Smooth muscle cell (in vitro differentiated cells): Measurements from ENCODE around the gene FGF11. TPM values are rescaled to one million over a fixed set of nuclear protein-coding genes. Genes with fewer than 3 reads are reported as not detected.

Experiments used
- DNase-seq: peaks from one replicate; lab custom pipeline; 2025; ENCODE audit not compliant: unreplicated experiment; lab: John Stamatoyannopoulos, UW
- H2AFZ ChIP-seq: fragments of 200-600 bp; sonication (generic); 2 replicates; pipeline ENCODE4 v1.6.0; 2016; ENCODE audit warnings: antibody characterized with exemption, low read depth, mild to moderate bottlenecking
- H3F3A ChIP-seq: fragments of 200-600 bp; sonication (generic); 2 replicates; pipeline ENCODE4 v1.6.0; 2017; ENCODE audit warnings: antibody characterized with exemption, low read depth
- H3K27ac ChIP-seq: fragments of 200-600 bp; sonication (generic); 2 replicates; pipeline ENCODE4 v1.5.1; 2016; ENCODE audit warnings: low read depth, mild to moderate bottlenecking
- H3K27me3 ChIP-seq: fragments of 200-600 bp; sonication (generic); 2 replicates; pipeline ENCODE4 v1.6.1; 2016; ENCODE audit warnings: low read depth, mild to moderate bottlenecking
- H3K36me3 ChIP-seq: fragments of 200-600 bp; sonication (generic); 2 replicates; pipeline ENCODE4 v1.5.1; 2016; ENCODE audit warnings: low read depth
- H3K4me1 ChIP-seq: fragments of 200-600 bp; sonication (generic); 2 replicates; pipeline ENCODE4 v1.5.1; 2016; ENCODE audit warnings: low read depth
- H3K4me2 ChIP-seq: fragments of 200-600 bp; sonication (generic); 2 replicates; pipeline ENCODE4 v1.6.0; 2016; ENCODE audit warnings: mild to moderate bottlenecking
- H3K4me3 ChIP-seq: fragments of 200-600 bp; sonication (generic); 2 replicates; pipeline ENCODE4 v1.5.1; 2016; ENCODE audit warnings: mild to moderate bottlenecking
- H3K79me2 ChIP-seq: fragments of 200-600 bp; sonication (generic); 2 replicates; pipeline ENCODE4 v1.6.0; 2016; ENCODE audit warnings: low read depth, mild to moderate bottlenecking
- H3K9ac ChIP-seq: fragments of 200-600 bp; sonication (generic); 2 replicates; pipeline ENCODE4 v1.6.0; 2016; ENCODE audit warnings: low read depth
- H3K9me3 ChIP-seq: fragments of 200-600 bp; sonication (generic); replicated peaks from 2 replicates; pipeline ENCODE4 v1.5.1; 2016; ENCODE audit warnings: low read depth
- H4K20me1 ChIP-seq: fragments of 200-600 bp; sonication (generic); 2 replicates; pipeline ENCODE4 v1.6.0; 2016; ENCODE audit warnings: low read depth
- WGBS: methylation state at CpG from one replicate; pipeline ENCODE4 v1.1.7; 2016; ENCODE audit warnings: low lambda C conversion rate; 5-methylcytosine and 5-hydroxymethylcytosine counted together
- polyA plus RNA-seq: library from polyadenylated mRNA; unstranded; fragments of >200 nt; fragmentation: Nextera tagmentation; extraction: Ambion mirVana; gene quantifications from 2 replicates; pipeline ENCODE4 v1.2.1, GENCODE V29; 2016
- total RNA-seq: library from RNA; depleted of rRNA; stranded (reverse); fragments of >200 nt; gene quantifications from 2 replicates; pipeline ENCODE4 v1.2.3, GENCODE V29; 2014
- TF ChIP-seq, protein P1 (sequence below): fragments of 200-600 bp; sonication (generic); IDR thresholded peaks from 2 replicates; pipeline ENCODE4 v1.5.1; 2017; ENCODE audit warnings: borderline replicate concordance, mild to moderate bottlenecking, antibody characterized with exemption; ENCODE audit not compliant: insufficient read depth, poor library complexity, severe bottlenecking

The FGF11 gene
- 21.3 and 28.5 TPM in 2 replicates for total RNA-seq
- 13.9 and 30.9 TPM in 2 replicates for polyA plus RNA-seq

DNA sequence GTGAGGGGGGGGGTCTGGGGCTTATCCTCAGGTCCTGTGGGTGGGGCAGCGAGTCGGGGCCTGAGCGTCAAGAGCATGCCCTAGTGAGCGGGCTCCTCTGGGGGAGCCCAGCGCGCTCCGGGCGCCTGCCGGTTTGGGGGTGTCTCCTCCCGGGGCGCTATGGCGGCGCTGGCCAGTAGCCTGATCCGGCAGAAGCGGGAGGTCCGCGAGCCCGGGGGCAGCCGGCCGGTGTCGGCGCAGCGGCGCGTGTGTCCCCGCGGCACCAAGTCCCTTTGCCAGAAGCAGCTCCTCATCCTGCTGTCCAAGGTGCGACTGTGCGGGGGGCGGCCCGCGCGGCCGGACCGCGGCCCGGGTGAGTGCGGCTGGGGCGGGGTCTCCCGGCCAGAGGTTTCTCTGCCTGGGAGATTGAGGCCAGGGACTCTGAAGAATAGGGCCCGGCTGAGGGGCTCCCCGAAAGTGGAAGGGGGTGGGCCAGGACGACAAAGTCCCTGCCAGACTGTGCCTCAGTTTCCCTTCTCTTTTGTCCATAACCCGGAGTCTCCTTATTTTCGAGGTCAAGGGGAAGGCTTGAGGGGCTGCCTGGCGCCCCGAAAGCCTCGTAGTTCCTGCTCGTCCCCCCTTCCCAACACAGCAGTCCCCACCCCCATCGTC is at the start of gene FGF11:
Gene FGF11, plus strand, starts transcription at position 51 of the 651 bp plus-strand sequence. Its CDS starts 109 bp downstream, at position 160.
- H3K4me3 ChIP-seq = peak within 1 kb of the TSS; percentile 61
- peaks cover 16% of the 10 kb centered on the region for H3F3A ChIP-seq
- no peaks in the 10 kb centered on the region for H3K27me3 ChIP-seq
- H3K9me3 ChIP-seq = no peaks in the 10 kb centered on the region
- peaks cover 12% of the 10 kb centered on the region for H4K20me1 ChIP-seq
- peak within 1 kb of the TSS; percentile 38 for H2AFZ ChIP-seq
- peak within 1 kb of the TSS; percentile 45 for H3K9ac ChIP-seq
- H3K4me1 ChIP-seq = peaks cover 22% of the 10 kb centered on the region
- no peak within 1 kb of the TSS for H3K27ac ChIP-seq
- DNase-seq = no peak
- 3% methylated on average over 47 of the region's 50 CpGs for WGBS
- TF ChIP-seq, protein P1, sequence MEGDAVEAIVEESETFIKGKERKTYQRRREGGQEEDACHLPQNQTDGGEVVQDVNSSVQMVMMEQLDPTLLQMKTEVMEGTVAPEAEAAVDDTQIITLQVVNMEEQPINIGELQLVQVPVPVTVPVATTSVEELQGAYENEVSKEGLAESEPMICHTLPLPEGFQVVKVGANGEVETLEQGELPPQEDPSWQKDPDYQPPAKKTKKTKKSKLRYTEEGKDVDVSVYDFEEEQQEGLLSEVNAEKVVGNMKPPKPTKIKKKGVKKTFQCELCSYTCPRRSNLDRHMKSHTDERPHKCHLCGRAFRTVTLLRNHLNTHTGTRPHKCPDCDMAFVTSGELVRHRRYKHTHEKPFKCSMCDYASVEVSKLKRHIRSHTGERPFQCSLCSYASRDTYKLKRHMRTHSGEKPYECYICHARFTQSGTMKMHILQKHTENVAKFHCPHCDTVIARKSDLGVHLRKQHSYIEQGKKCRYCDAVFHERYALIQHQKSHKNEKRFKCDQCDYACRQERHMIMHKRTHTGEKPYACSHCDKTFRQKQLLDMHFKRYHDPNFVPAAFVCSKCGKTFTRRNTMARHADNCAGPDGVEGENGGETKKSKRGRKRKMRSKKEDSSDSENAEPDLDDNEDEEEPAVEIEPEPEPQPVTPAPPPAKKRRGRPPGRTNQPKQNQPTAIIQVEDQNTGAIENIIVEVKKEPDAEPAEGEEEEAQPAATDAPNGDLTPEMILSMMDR = no peak
- no peaks in the 10 kb centered on the region for H3K36me3 ChIP-seq
- H3K4me2 ChIP-seq = peak within 1 kb of the TSS; percentile 88
- no peaks in the 10 kb centered on the region for H3K79me2 ChIP-seq

DNA sequence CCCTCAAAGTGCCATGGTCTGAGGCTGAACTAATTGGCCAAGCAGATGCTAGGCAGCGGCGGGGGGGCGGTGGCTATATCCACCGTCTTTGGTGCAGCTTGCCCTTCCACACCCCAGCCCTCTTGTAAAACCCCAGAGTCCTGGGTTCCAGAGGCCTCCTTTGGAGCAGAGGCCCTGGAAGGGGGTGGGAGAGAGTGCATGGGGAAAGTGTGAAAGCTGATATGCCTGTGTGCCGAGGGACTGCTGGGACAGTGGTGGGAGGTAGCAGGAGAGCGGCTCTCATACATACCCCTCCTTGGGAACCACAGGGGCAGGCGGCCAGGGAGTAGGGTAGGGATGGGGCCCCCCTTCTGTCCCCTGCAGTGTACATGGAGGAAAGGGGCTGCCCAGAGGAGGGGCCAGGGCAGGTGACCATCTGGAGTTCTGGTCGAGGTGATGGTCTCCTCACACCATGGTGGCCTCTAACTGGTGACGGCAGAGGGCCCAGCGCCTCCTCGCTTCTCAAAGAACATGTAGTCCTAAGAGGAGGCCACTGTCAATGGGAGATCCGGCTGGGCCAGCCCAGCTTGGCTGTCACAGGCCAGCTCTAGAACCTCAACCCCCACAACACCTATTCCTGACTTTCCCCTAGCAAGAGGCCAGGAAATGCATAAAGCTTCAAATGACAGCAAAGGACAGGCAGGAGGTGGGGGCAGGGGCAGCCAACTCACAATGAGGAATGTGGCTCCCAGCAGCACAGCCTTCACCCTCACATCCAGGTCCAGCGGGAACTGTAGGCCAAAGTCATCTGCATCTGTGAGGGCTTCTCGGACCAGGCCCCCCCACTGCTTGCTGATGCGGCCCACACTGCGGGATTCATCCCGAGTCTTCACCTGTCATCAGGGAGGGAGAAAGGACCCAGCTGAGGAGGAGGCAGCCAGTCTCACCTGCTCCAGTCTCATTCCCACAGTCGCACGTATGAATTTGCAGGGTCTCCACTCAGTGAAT is 49.1 kb upstream of the FGF11 start:
- Histone ChIP-seq H3F3A (peaks cover 11% of the 10 kb centered on the region), H3K9me3 (no peaks in the 10 kb centered on the region), H3K79me2 (no peaks in the 10 kb centered on the region), H4K20me1 (peaks cover 23% of the 10 kb centered on the region), H2AFZ (no peak overlapping the region), H3K4me1 (peaks cover 9% of the 10 kb centered on the region), H3K27ac (no peak overlapping the region), H3K4me2 (no peak overlapping the region), H3K9ac (no peak overlapping the region), H3K4me3 (no peak overlapping the region), H3K27me3 (no peaks in the 10 kb centered on the region), H3K36me3 (no peaks in the 10 kb centered on the region)
- DNase-seq = no peak
- WGBS = 93% methylated on average over 19 of the region's 19 CpGs
- TF ChIP-seq, protein P1 = no peak

DNA sequence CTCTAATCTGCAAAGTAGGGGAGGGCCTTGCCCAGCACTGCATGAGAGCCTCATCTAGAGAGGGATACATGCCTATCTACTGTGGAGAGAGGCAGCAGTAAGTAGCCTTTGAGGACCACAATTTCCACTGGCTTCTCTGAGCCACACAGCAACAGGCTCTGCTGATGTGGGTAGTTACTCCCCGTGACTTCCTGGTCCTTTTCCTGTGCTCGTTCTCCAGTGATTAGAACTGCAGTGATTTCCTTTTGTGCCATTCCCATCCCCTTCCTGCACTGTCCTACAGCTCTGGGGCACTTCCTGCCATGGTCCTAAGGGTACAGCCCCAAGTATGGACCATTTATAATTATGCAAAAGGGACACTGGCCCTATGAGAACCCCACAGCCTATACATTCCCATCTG is 48.0 kb upstream of the FGF11 start:
- Histone ChIP-seq H3K4me2 (no peak overlapping the region), H3K27ac (no peak overlapping the region), H3K27me3 (no peaks in the 10 kb centered on the region), H4K20me1 (peaks cover 23% of the 10 kb centered on the region), H3K4me3 (no peak overlapping the region), H3K36me3 (no peaks in the 10 kb centered on the region), H2AFZ (no peak overlapping the region), H3K9me3 (no peaks in the 10 kb centered on the region), H3K79me2 (no peaks in the 10 kb centered on the region), H3F3A (peaks cover 4% of the 10 kb centered on the region), H3K9ac (no peak overlapping the region), H3K4me1 (peaks cover 9% of the 10 kb centered on the region)
- no peak for DNase-seq
- TF ChIP-seq, protein P1 = no peak
- WGBS = 77% methylated on average over 2 of the region's 2 CpGs
